Endothelial cell of umbilical vein (primary cell): ENCODE measurements around the gene DVL1. TPM values are rescaled to one million over a fixed set of nuclear protein-coding genes. Genes with fewer than 3 reads are reported as not detected.

Source experiments
- BruUV-seq: library from RNA; stranded (reverse); fragments of 400-500 nt; replicated peaks from 2 replicates; lab custom pipeline; 2021; lab: Mats Ljungman, UMichigan
- CTCF ChIA-PET: fragments of 300-600, 350-600 bp; sonication (Branson Sonifier 250); formaldehyde crosslinking; loops from one replicate; lab custom pipeline; 2021; ENCODE audit warnings: antibody characterized with exemption, inconsistent platforms; lab: Charles Lee
- POLR2A ChIA-PET: fragments of 300-600, 350-600 bp; sonication (Branson Sonifier 250); formaldehyde crosslinking; loops from one replicate; lab custom pipeline; 2021; ENCODE audit warnings: antibody characterized with exemption, inconsistent platforms; lab: Charles Lee
- DNase-seq: peaks from one replicate; pipeline ENCODE4 v3.0.0-alpha.2; 2011; ENCODE audit warnings: low read depth, low spot score
- FAIRE-seq: peaks from 2 replicates; lab custom pipeline; 2011; peaks lifted over from hg19 to GRCh38; lab: Jason Lieb, UNC
- H2AFZ ChIP-seq: 2 replicates; pipeline ENCODE4 v1.6.0; 2012; ENCODE audit warnings: low read depth, low read length, control low read depth, inconsistent platforms
- H3K27ac ChIP-seq: 2 replicates; pipeline ENCODE4 v1.5.1; 2011; ENCODE audit warnings: low read depth, mild to moderate bottlenecking, control low read depth, low read length, moderate library complexity; ENCODE audit not compliant: insufficient read depth
- H3K27me3 ChIP-seq, 2 experiments: 2 replicates each; pipeline versions ENCODE4 v1.6.0 to v1.6.1; 2011; ENCODE audit warnings: low read length in 2 of 2, mixed read lengths in 1 of 2; ENCODE audit not compliant: control insufficient read depth in 2 of 2, insufficient read depth in 2 of 2
- H3K36me3 ChIP-seq, 2 experiments: 2 replicates in 1 of 2; 3 replicates in 1 of 2; pipeline ENCODE4 v1.5.1; 2011; ENCODE audit warnings: low read length in 2 of 2, mild to moderate bottlenecking in 1 of 2, moderate library complexity in 1 of 2; ENCODE audit not compliant: control insufficient read depth in 2 of 2, insufficient read depth in 2 of 2; ENCODE audit errors: extremely low read depth in 1 of 2
- H3K4me1 ChIP-seq: 3 replicates; pipeline ENCODE4 v1.5.1; 2011; ENCODE audit warnings: mild to moderate bottlenecking, low read length; ENCODE audit not compliant: control insufficient read depth, insufficient read depth; ENCODE audit errors: extremely low read depth
- H3K4me2 ChIP-seq: 2 replicates; pipeline ENCODE4 v1.6.1; 2011; ENCODE audit warnings: low read length, control low read depth, mixed read lengths; ENCODE audit not compliant: insufficient read depth
- H3K4me3 ChIP-seq, 3 experiments: fragments of 200-600 bp in 1 of 3; sonication (generic), shearing (Covaris generic) in 1 of 3; replicated peaks in 1 of 3; 2 replicates each; pipeline ENCODE4 v1.5.1; 2011 to 2016; ENCODE audit warnings: control low read depth in 3 of 3, low read length in 3 of 3, mild to moderate bottlenecking in 2 of 3, inconsistent platforms in 1 of 3, low read depth in 1 of 3, moderate library complexity in 1 of 3; ENCODE audit not compliant: insufficient read depth in 1 of 3
- H3K79me2 ChIP-seq: 2 replicates; pipeline ENCODE4 v1.6.0; 2012; ENCODE audit warnings: low read length, inconsistent platforms; ENCODE audit not compliant: control insufficient read depth, insufficient read depth
- H3K9ac ChIP-seq: replicated peaks from 2 replicates; pipeline ENCODE3; 2011; ENCODE audit warnings: low read length, control low read depth; ENCODE audit not compliant: insufficient read depth; ENCODE audit errors: extremely low read depth
- H3K9me1 ChIP-seq: replicated peaks from 3 replicates; pipeline ENCODE4 v1.6.0; 2011; ENCODE audit warnings: mild to moderate bottlenecking, low read length; ENCODE audit not compliant: control insufficient read depth, insufficient read depth; ENCODE audit errors: extremely low read depth
- H3K9me3 ChIP-seq: replicated peaks from 2 replicates; pipeline ENCODE4 v1.5.1; 2012; ENCODE audit warnings: low read length, inconsistent platforms; ENCODE audit not compliant: control insufficient read depth, insufficient read depth
- H4K20me1 ChIP-seq: replicated peaks from 2 replicates; pipeline ENCODE3; 2011; ENCODE audit warnings: mild to moderate bottlenecking, low read length; ENCODE audit not compliant: control insufficient read depth, insufficient read depth; ENCODE audit errors: extremely low read depth
- EZH2 ChIP-seq: IDR thresholded peaks from 2 replicates; pipeline ENCODE4 v1.6.1; 2012; ENCODE audit warnings: borderline replicate concordance, low read depth, mild to moderate bottlenecking, moderate library complexity, low read length, inconsistent platforms; ENCODE audit not compliant: severe bottlenecking
- FOS ChIP-seq: IDR thresholded peaks from 2 replicates; pipeline ENCODE4 v1.6.1; 2011; ENCODE audit warnings: mild to moderate bottlenecking, low read length, moderate library complexity, borderline replicate concordance; ENCODE audit not compliant: insufficient read depth
- GATA2 ChIP-seq: IDR thresholded peaks from 2 replicates; pipeline ENCODE4 v1.7.0; 2011; ENCODE audit warnings: low read depth, mild to moderate bottlenecking, moderate library complexity, mixed read lengths, low read length; ENCODE audit not compliant: insufficient read length, insufficient read depth
- JUN ChIP-seq: IDR thresholded peaks from 2 replicates; pipeline ENCODE4 v1.6.1; 2011; ENCODE audit warnings: borderline replicate concordance, low read depth; ENCODE audit not compliant: insufficient read length, insufficient read depth
- MYC ChIP-seq: IDR thresholded peaks from one replicate; pipeline ENCODE4 v1.6.1; 2011; ENCODE audit warnings: mild to moderate bottlenecking, low read depth, low read length
- POLR2A ChIP-seq: IDR thresholded peaks from 2 replicates; pipeline ENCODE4 v1.6.1; 2012; ENCODE audit warnings: low read depth, mild to moderate bottlenecking, control low read depth, low read length
- POLR2AphosphoS5 ChIP-seq: IDR thresholded peaks from 2 replicates; pipeline ENCODE4 v1.6.1; 2012; ENCODE audit warnings: low read depth, mild to moderate bottlenecking, control low read depth, low read length, moderate library complexity; ENCODE audit not compliant: insufficient read depth
- dilution Hi-C: fragments of 300-500 bp; cut with MboI; formaldehyde crosslinking; loops from one replicate; pipeline ENCODE4 v1.15.0; 2019; ENCODE audit warnings: low sequenced_read_pairs; ENCODE audit not compliant: extremely low pct_ligation_motif_present
- intact Hi-C: fragments of 100-400 bp; cut with micrococcal nuclease; formaldehyde crosslinking; loops from one replicate; pipeline ENCODE4 v1.10.0; 2022
- polyA plus RNA-seq, 4 experiments: library from polyadenylated mRNA; depleted of rRNA in 3 of 4; stranded (reverse) in 3 of 4; unstranded in 1 of 4; fragments of >200 nt; gene quantifications; 2 replicates each; pipeline versions ENCODE4 v1.2.1 to v1.2.3, GENCODE V29; 2011 to 2012; ENCODE audit warnings: missing spikeins in 1 of 4
- total RNA-seq: library from RNA; stranded (reverse); gene quantifications from 2 replicates; pipeline ENCODE4 v1.2.3, GENCODE V29; 2021
- TF ChIP-seq, protein P1 (sequence below), 2 donors: IDR thresholded peaks; 1 replicate in 1 of 2; 2 replicates in 1 of 2; pipeline ENCODE4 v1.5.1; 2011; ENCODE audit warnings: low read length in 2 of 2, mild to moderate bottlenecking in 2 of 2, moderate library complexity in 2 of 2, control low read depth in 1 of 2, inconsistent platforms in 1 of 2, low read depth in 1 of 2; ENCODE audit not compliant: insufficient read depth in 1 of 2; ENCODE audit errors: extremely low read depth in 1 of 2
- TF ChIP-seq, protein P2 (sequence below): IDR thresholded peaks from 2 replicates; pipeline ENCODE4 v1.6.1; 2011; ENCODE audit not compliant: insufficient read depth, insufficient read length

Gene DVL1
- total and polyA plus RNA-seq, 2 donors (not counting 3 experiments of a cell fraction or from before 2014, with no cell fraction given), result 26.8 to 36.5 TPM

DNA sequence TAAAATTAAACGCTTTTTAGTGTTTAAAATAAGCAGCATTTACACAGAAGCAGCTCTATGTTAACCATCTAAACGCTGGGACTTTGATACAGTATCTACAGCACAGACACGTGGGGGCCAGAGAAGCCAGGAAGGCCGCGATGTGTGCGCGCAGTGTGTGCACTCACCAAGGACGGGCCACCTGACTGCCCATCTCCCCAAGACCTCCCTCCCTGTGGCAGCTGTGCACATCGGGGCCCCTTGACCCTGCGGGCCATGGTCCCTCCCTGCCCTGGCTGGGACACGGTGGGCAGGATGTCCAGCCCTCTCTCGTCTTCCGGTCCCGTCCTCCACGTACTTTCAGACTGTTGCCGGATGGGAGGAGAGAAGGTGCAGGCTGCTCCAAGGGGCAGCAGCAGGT lies 13.9 kb downstream of the DVL1 start:
- Histone ChIP-seq H3K4me2 (no peak overlapping the region), H3K36me3 (peaks cover 0 to 10% of the 10 kb centered on the region in 2 experiments), H3K9ac (no peak overlapping the region), H3K4me3 (no peak overlapping the region), H3K9me1 (no peaks in the 10 kb centered on the region), H3K4me1 (no peaks in the 10 kb centered on the region), H2AFZ (no peak overlapping the region), H3K9me3 (no peaks in the 10 kb centered on the region), H3K27ac (no peak overlapping the region), H4K20me1 (no peaks in the 10 kb centered on the region), H3K79me2 (no peaks in the 10 kb centered on the region), H3K27me3 (no peaks in the 10 kb centered on the region)
- intact Hi-C loops (no loop called here), dilution Hi-C loops (no loop called here)
- ChIA-PET CTCF (interaction anchor here (0.9 kb wide), 1 partner anchor 169 kb away, joined by 3 read pairs; no protein-coding TSS in a partner anchor), POLR2A (no interaction called here)
- FAIRE-seq, result no peak
- BruUV-seq, result TSS peak; percentile 50
- DNase-seq, result no peak
- TF ChIP-seq, protein P1, sequence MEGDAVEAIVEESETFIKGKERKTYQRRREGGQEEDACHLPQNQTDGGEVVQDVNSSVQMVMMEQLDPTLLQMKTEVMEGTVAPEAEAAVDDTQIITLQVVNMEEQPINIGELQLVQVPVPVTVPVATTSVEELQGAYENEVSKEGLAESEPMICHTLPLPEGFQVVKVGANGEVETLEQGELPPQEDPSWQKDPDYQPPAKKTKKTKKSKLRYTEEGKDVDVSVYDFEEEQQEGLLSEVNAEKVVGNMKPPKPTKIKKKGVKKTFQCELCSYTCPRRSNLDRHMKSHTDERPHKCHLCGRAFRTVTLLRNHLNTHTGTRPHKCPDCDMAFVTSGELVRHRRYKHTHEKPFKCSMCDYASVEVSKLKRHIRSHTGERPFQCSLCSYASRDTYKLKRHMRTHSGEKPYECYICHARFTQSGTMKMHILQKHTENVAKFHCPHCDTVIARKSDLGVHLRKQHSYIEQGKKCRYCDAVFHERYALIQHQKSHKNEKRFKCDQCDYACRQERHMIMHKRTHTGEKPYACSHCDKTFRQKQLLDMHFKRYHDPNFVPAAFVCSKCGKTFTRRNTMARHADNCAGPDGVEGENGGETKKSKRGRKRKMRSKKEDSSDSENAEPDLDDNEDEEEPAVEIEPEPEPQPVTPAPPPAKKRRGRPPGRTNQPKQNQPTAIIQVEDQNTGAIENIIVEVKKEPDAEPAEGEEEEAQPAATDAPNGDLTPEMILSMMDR (IDR thresholded peaks at IDR 0.05; ENCODE audit: extremely low read depth in 1 of 2, insufficient read depth in 1 of 2, low read depth in 1 of 2, low read length in 2 of 2), result no peak
- TF ChIP-seq FOS (no peak), POLR2A (no peak), POLR2AphosphoS5 (no peak), GATA2 (no peak), MYC (no peak), JUN (no peak), EZH2 (no peak)
- TF ChIP-seq, protein P2, sequence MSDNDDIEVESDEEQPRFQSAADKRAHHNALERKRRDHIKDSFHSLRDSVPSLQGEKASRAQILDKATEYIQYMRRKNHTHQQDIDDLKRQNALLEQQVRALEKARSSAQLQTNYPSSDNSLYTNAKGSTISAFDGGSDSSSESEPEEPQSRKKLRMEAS, result no peak
